Stomach (tissue), 9 donors: ENCODE data around the gene ZNF282. TPM values are rescaled to one million over a fixed set of nuclear protein-coding genes. Genes with fewer than 3 reads are reported as not detected.

ENCODE experiments used
- DNase-seq, 2 donors: peaks; one replicate each; pipeline versions ENCODE4 v3.0.0 to v3.0.0-alpha.2; 2013 to 2019
- H3K27ac ChIP-seq, 5 donors: fragments of 200-600 bp in 4 of 5; sonication (generic) in 4 of 5; one replicate each; pipeline ENCODE4 v1.5.1; 2013 to 2019; ENCODE audit warnings: mild to moderate bottlenecking in 1 of 5, moderate library complexity in 1 of 5
- H3K27me3 ChIP-seq, 3 donors: fragments of 200-600 bp; sonication (generic); one replicate each; pipeline ENCODE4 v1.5.1; 2017 to 2019; ENCODE audit warnings: mixed run types in 1 of 3
- H3K36me3 ChIP-seq, 4 donors: fragments of 200-600 bp; sonication (generic); 1 replicate in 3 of 4; 2 replicates in 1 of 4; pipeline ENCODE4 v1.5.1; 2016 to 2019
- H3K4me1 ChIP-seq, 4 donors: fragments of 200-600 bp; sonication (generic); one replicate each; pipeline ENCODE4 v1.5.1; 2016 to 2019
- H3K4me3 ChIP-seq, 4 donors: fragments of 200-600 bp; sonication (generic) in 3 of 4; one replicate each; pipeline ENCODE4 v1.5.1; 2016 to 2019; ENCODE audit warnings: mild to moderate bottlenecking in 1 of 4
- H3K9me3 ChIP-seq, 4 donors: fragments of 200-600 bp; sonication (generic); one replicate each; pipeline ENCODE4 v1.5.1; 2016 to 2019
- EP300 ChIP-seq: sonication (generic); formaldehyde crosslinking; IDR thresholded peaks from one replicate; pipeline ENCODE4 v1.6.1; 2017; ENCODE audit warnings: antibody characterized with exemption
- POLR2A ChIP-seq, 4 donors: fragments of 450-650 bp; IDR thresholded peaks; one replicate each; pipeline ENCODE4 v1.6.1; 2016; ENCODE audit warnings: antibody characterized with exemption in 4 of 4, control low read depth in 2 of 4, mild to moderate bottlenecking in 1 of 4, moderate library complexity in 1 of 4
- POLR2AphosphoS5 ChIP-seq, 3 donors: sonication (generic); formaldehyde crosslinking; IDR thresholded peaks; one replicate each; pipeline ENCODE4 v1.6.1; 2016; ENCODE audit warnings: antibody characterized with exemption in 3 of 3
- WGBS, 5 donors: extraction: QIAGEN DNeasy Blood & Tissue Kit in 3 of 5; methylation state at CpG; one replicate each; pipeline versions ENCODE4 v1.1.5 to v1.1.7; 2013 to 2018; 5-methylcytosine and 5-hydroxymethylcytosine counted together
- intact Hi-C: fragments of 100-400 bp; cut with DNase I; formaldehyde crosslinking; loops from one replicate; pipeline ENCODE4 v1.15.1; 2023; ENCODE audit warnings: low total_unique reads
- polyA plus RNA-seq, 3 donors: library from polyadenylated mRNA; stranded (reverse); fragments of 200-250 nt; gene quantifications; one replicate each; pipeline ENCODE4 v1.2.3, GENCODE V29; 2013
- total RNA-seq, 5 donors: library from RNA; depleted of rRNA; stranded (reverse); fragments of >200 nt; gene quantifications; one replicate each; pipeline versions ENCODE4 v1.1.0 to v1.2.3, GENCODE V29; 2014 to 2016
- TF ChIP-seq, protein P1 (sequence below), 7 experiments: fragments of 450-650 bp in 4 of 7; fragments of 200-600 bp in 3 of 7; sonication (generic) in 3 of 7; IDR thresholded peaks; one replicate each; pipeline ENCODE4 v1.5.1; 2016 to 2019; ENCODE audit warnings: antibody characterized with exemption in 7 of 7, control low read depth in 2 of 7, mild to moderate bottlenecking in 1 of 7
- donor health status: healthy with polysubstance abuse.
- donor health status: Bipolar disorder and iron deficiency.
- donor health status: healthy.

The ZNF282 gene
- total and polyA plus RNA-seq, 8 donors: 8.4 to 86.0 (median 13.9) TPM

DNA sequence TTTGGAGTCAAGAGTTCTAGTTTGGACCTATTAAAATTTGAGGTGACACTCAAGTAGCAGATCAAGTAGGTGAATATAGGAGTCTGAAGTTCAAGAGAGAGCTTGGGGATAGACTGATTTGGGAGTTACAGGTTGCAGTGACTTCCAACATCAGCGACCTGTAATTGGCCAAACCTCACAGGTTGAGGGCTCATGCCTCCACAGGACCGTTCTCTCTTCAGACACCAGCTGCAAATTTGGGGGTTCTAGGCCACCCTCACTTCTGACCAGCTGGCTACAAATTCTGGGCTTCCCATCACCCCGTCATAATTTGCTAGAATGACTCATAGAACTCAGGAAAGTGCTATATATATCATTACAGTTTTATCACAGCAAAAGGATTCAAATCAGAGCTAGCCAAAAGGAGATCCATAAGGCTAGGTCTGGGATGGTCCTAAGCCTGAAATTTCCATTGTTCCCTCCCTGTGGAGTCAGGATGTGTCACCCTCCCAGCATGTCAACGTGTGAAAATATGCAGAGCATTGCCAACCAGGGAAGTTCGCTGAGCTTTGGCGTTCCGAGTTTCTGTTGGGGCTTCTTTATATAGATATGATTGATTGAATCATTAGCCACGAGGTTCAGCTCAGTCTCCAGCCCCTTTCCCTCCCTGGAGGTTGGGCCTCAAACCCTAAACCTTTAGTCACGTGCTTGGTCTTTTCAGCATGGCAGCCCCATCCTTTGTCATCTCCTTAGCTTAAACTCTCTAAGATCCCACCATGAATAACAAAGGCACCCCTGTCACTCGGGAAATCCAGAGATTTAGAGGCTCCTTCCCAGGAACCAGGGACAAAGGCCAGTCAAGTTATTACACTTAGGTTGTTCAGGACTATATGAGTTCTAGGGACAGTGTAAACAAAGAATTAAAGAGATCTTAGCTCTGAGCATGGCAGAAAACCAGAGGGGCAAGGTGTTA, 23.4 kb downstream of the ZNF282 start:
- Histone ChIP-seq H3K9me3 (no peaks in the 10 kb centered on the region), H3K4me3 (no peak overlapping the region), H3K27ac (no peak overlapping the region), H3K4me1 (no peaks in the 10 kb centered on the region), H3K27me3 (no peaks in the 10 kb centered on the region), H3K36me3 (peaks cover 62 to 100% (median 100%) of the 10 kb centered on the region in 4 donors)
- WGBS, 5 donors: 82 to 92% (median 90%) methylated on average over 10 of the region's 10 CpGs
- DNase-seq: no peak
- intact Hi-C loops: no loop called here
- no peak for TF ChIP-seq EP300
- TF ChIP-seq, protein P1, sequence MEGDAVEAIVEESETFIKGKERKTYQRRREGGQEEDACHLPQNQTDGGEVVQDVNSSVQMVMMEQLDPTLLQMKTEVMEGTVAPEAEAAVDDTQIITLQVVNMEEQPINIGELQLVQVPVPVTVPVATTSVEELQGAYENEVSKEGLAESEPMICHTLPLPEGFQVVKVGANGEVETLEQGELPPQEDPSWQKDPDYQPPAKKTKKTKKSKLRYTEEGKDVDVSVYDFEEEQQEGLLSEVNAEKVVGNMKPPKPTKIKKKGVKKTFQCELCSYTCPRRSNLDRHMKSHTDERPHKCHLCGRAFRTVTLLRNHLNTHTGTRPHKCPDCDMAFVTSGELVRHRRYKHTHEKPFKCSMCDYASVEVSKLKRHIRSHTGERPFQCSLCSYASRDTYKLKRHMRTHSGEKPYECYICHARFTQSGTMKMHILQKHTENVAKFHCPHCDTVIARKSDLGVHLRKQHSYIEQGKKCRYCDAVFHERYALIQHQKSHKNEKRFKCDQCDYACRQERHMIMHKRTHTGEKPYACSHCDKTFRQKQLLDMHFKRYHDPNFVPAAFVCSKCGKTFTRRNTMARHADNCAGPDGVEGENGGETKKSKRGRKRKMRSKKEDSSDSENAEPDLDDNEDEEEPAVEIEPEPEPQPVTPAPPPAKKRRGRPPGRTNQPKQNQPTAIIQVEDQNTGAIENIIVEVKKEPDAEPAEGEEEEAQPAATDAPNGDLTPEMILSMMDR (IDR thresholded peaks at IDR 0.05): no peak
- TF ChIP-seq POLR2AphosphoS5 (IDR thresholded peaks at IDR 0.05): no peak
- no peak for TF ChIP-seq POLR2A (IDR thresholded peaks at IDR 0.05)

DNA sequence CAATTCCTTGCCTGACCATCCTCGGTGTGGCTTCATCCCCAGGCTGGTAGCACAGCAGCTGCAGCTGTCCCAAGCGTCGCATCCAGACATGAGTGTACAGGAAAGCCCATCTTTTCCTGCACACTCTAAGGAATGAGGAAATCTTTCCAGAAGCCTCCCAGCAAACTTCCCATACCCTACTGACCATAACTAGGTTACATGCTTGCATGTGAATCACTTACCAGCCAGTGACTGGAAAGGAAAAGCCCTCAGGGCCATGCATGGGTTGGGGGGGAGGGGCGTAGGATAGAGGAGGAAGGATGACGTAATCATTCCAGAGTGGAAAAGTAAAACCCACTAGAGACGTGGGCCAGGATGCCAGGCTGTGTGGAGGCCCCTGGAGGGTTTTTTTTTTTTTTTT, 25.2 kb downstream of the ZNF282 start:
- intact Hi-C loops: no loop called here
- no peak for DNase-seq
- H3K36me3 ChIP-seq: peaks cover 65 to 100% (median 100%) of the 10 kb centered on the region in 4 donors
- no peaks in the 10 kb centered on the region for H3K9me3 ChIP-seq
- no peak for TF ChIP-seq EP300
- no peak for TF ChIP-seq POLR2AphosphoS5 (IDR thresholded peaks at IDR 0.05)
- TF ChIP-seq POLR2A (IDR thresholded peaks at IDR 0.05): no peak
- TF ChIP-seq, protein P1 (IDR thresholded peaks at IDR 0.05): no peak
- no peak overlapping the region for H3K27ac ChIP-seq
- no peak overlapping the region for H3K4me3 ChIP-seq
- H3K4me1 ChIP-seq: no peaks in the 10 kb centered on the region
- H3K27me3 ChIP-seq: no peaks in the 10 kb centered on the region
- 77 to 86% (median 79%) methylated on average over 6 of the region's 6 CpGs for WGBS, 5 donors

DNA sequence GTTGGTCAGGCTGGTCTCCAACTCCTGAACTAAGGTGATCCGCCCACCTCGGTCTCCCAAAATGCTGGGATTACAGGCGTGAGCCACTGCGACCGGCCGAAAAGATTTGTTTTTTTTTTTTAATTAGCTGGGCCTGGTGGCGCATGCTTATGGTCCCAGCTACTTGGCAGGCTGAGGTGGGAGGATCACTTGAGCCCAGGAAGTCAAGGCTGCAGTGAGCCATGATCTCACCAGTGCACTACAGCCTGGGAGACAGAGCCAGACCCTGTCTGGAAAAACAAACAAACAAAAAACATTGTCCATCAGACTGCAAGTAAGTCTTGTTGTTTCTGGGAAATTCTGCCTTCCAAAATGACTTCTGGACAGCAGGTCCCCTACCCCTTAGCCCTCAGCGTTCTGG, 27.8 kb downstream of the ZNF282 start:
- DNase-seq: no peak
- no peak overlapping the region for H3K27ac ChIP-seq
- intact Hi-C loops: no loop called here
- H3K36me3 ChIP-seq: peaks cover 53 to 80% (median 78%) of the 10 kb centered on the region in 4 donors
- 92 to 99% (median 97%) methylated on average over 8 of the region's 8 CpGs for WGBS, 5 donors
- TF ChIP-seq, protein P1 (IDR thresholded peaks at IDR 0.05): no peak
- no peak for TF ChIP-seq POLR2AphosphoS5 (IDR thresholded peaks at IDR 0.05)
- TF ChIP-seq EP300: no peak
- TF ChIP-seq POLR2A (IDR thresholded peaks at IDR 0.05): no peak
- H3K9me3 ChIP-seq: no peaks in the 10 kb centered on the region
- no peaks in the 10 kb centered on the region for H3K27me3 ChIP-seq
- H3K4me1 ChIP-seq: no peaks in the 10 kb centered on the region
- H3K4me3 ChIP-seq: no peak overlapping the region

DNA sequence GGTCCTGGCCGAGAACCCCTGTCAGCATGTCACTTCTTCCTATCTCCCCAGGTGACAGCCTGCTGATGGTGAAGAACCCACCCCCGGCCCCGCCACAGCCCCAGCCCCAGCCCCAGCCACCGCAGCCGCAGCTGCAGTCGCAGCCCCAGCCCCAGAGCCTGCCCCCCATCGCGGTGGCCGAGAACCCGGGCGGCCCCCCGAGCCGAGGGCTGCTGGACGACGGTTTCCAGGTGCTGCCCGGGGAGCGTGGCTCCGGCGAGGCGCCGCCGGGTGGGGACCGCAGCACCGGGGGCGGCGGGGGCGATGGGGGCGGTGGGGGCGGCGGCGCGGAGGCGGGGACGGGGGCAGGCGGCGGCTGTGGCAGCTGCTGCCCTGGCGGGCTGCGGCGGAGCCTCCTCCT, 28.4 kb downstream of the ZNF282 start:
- TF ChIP-seq, protein P1 (IDR thresholded peaks at IDR 0.05): no peak
- TF ChIP-seq POLR2A (IDR thresholded peaks at IDR 0.05): no peak
- no peak for DNase-seq
- intact Hi-C loops: no loop called here
- Histone ChIP-seq H3K27ac (no peak overlapping the region), H3K4me1 (no peaks in the 10 kb centered on the region), H3K9me3 (no peaks in the 10 kb centered on the region), H3K4me3 (no peak overlapping the region), H3K36me3 (peaks cover 48 to 74% (median 73%) of the 10 kb centered on the region in 4 donors), H3K27me3 (no peaks in the 10 kb centered on the region)
- 97 to 100% (median 98%) methylated on average over 5 to 39 of the region's 39 CpGs for WGBS, 5 donors
